IMR-90 (cell line): Measurements from ENCODE around the gene IST1. TPM values are rescaled to one million over a fixed set of nuclear protein-coding genes. Genes with fewer than 3 reads are reported as not detected.

ENCODE experiments used
- ATAC-seq: fragments of 200-7000 bp; cut with Tn5 transposase; 2 replicates; pipeline ENCODE4 v1.9.1; 2020; ENCODE audit warnings: low read depth, mild to moderate bottlenecking, moderate library complexity
- BruUV-seq: library from RNA; stranded (reverse); fragments of 400-500 nt; replicated peaks from 2 replicates; lab custom pipeline; 2021; lab: Mats Ljungman, UMichigan
- CTCF ChIA-PET: fragments of 300-600 bp; formaldehyde crosslinking; extraction: SDS; loops from one replicate; lab custom pipeline; 2021; ENCODE audit warnings: antibody characterized with exemption; lab: Yijun Ruan, JAX
- POLR2A ChIA-PET: fragments of 300-600 bp; sonication (Branson Sonifier 250); formaldehyde crosslinking; loops from one replicate; lab custom pipeline; 2022; ENCODE audit warnings: antibody characterized with exemption; ENCODE audit not compliant: unreplicated experiment; lab: Charles Lee
- DNase-seq: peaks from one replicate; pipeline ENCODE4 v3.0.0; 2013
- H2AFZ ChIP-seq: replicated peaks from 2 replicates; pipeline ENCODE3; 2013; ENCODE audit warnings: low read length, mild to moderate bottlenecking; ENCODE audit not compliant: poor library complexity
- H2AK5ac ChIP-seq: 2 replicates; pipeline ENCODE4 v1.6.1; 2013; ENCODE audit warnings: low read depth, low read length, inconsistent platforms
- H2AK9ac ChIP-seq: replicated peaks from 2 replicates; pipeline ENCODE3; 2013; ENCODE audit warnings: mild to moderate bottlenecking, low read depth, low read length, moderate library complexity; ENCODE audit not compliant: poor library complexity
- H2BK120ac ChIP-seq: 2 replicates; pipeline ENCODE4 v1.6.1; 2013; ENCODE audit warnings: low read depth, low read length, inconsistent platforms
- H2BK15ac ChIP-seq: 3 replicates; pipeline ENCODE4 v1.6.1; 2013; ENCODE audit warnings: low read depth, low read length, inconsistent platforms
- H2BK20ac ChIP-seq: 2 replicates; pipeline ENCODE4 v1.6.1; 2013; ENCODE audit warnings: low read depth, mild to moderate bottlenecking, inconsistent platforms, low read length, moderate library complexity
- H2BK5ac ChIP-seq: 2 replicates; pipeline ENCODE4 v1.6.1; 2013; ENCODE audit warnings: mild to moderate bottlenecking, low read depth, low read length, inconsistent platforms; ENCODE audit not compliant: poor library complexity, severe bottlenecking
- H3K14ac ChIP-seq: replicated peaks from 2 replicates; pipeline ENCODE4 v1.6.1; 2013; ENCODE audit warnings: low read depth, low read length, inconsistent platforms
- H3K18ac ChIP-seq: 2 replicates; pipeline ENCODE4 v1.6.1; 2013; ENCODE audit warnings: low read depth, low read length, control low read depth
- H3K23ac ChIP-seq: 2 replicates; pipeline ENCODE4 v1.6.1; 2013; ENCODE audit warnings: low read depth, low read length, inconsistent platforms
- H3K27ac ChIP-seq: 2 replicates; pipeline ENCODE4 v1.5.1; 2013; ENCODE audit warnings: mild to moderate bottlenecking, control low read depth, low read length; ENCODE audit not compliant: insufficient read depth
- H3K27me3 ChIP-seq: 2 replicates; pipeline ENCODE4 v1.6.1; 2013; ENCODE audit warnings: low read length; ENCODE audit not compliant: control insufficient read depth, insufficient read depth
- H3K36me3 ChIP-seq: 2 replicates; pipeline ENCODE4 v1.6.1; 2013; ENCODE audit warnings: low read length, mixed read lengths; ENCODE audit not compliant: control insufficient read depth, insufficient read depth
- H3K4ac ChIP-seq: 2 replicates; pipeline ENCODE4 v1.6.1; 2013; ENCODE audit warnings: low read depth, low read length, inconsistent platforms
- H3K4me1 ChIP-seq: 2 replicates; pipeline ENCODE4 v1.6.1; 2013; ENCODE audit warnings: low read length, mixed read lengths; ENCODE audit not compliant: control insufficient read depth, insufficient read depth
- H3K4me2 ChIP-seq: 2 replicates; pipeline ENCODE4 v1.6.1; 2013; ENCODE audit warnings: low read depth, mild to moderate bottlenecking, control low read depth, low read length, moderate library complexity
- H3K4me3 ChIP-seq: 2 replicates; pipeline ENCODE4 v1.5.1; 2013; ENCODE audit warnings: low read depth, mild to moderate bottlenecking, control low read depth, low read length, moderate library complexity; ENCODE audit not compliant: insufficient read depth
- H3K56ac ChIP-seq: 2 replicates; pipeline ENCODE4 v1.6.1; 2013; ENCODE audit warnings: low read length, inconsistent platforms; ENCODE audit not compliant: insufficient read depth; ENCODE audit errors: extremely low read depth
- H3K79me1 ChIP-seq, 2 experiments: 2 replicates each; pipeline ENCODE4 v1.6.1; 2013; ENCODE audit warnings: low read length in 2 of 2, inconsistent platforms in 1 of 2, low read depth in 1 of 2
- H3K9ac ChIP-seq: 2 replicates; pipeline ENCODE4 v1.6.1; 2013; ENCODE audit warnings: low read depth, low read length, control low read depth
- H3K9me1 ChIP-seq: 2 replicates; pipeline ENCODE4 v1.6.1; 2013; ENCODE audit warnings: low read length, inconsistent platforms; ENCODE audit not compliant: insufficient read depth
- H3K9me3 ChIP-seq: 2 replicates; pipeline ENCODE4 v1.6.1; 2013; ENCODE audit warnings: low read length; ENCODE audit not compliant: control insufficient read depth, insufficient read depth
- H4K20me1 ChIP-seq: 2 replicates; pipeline ENCODE4 v1.6.1; 2013; ENCODE audit warnings: low read length, inconsistent platforms; ENCODE audit not compliant: insufficient read depth
- H4K5ac ChIP-seq: 2 replicates; pipeline ENCODE4 v1.6.1; 2013; ENCODE audit warnings: mild to moderate bottlenecking, low read depth, low read length, control low read depth
- H4K8ac ChIP-seq, 2 experiments: 2 replicates each; pipeline ENCODE4 v1.6.1; 2013; ENCODE audit warnings: low read depth in 2 of 2, low read length in 2 of 2, control low read depth in 1 of 2, inconsistent platforms in 1 of 2
- H4K91ac ChIP-seq: 2 replicates; pipeline ENCODE4 v1.6.1; 2013; ENCODE audit warnings: low read depth, low read length, inconsistent platforms; ENCODE audit not compliant: insufficient read depth
- BHLHE40 ChIP-seq: fragments of 150-350 bp; IDR thresholded peaks from 2 replicates; pipeline ENCODE4 v1.6.1; 2016; ENCODE audit warnings: mild to moderate bottlenecking, low read depth, low read length
- CEBPB ChIP-seq: IDR thresholded peaks from 2 replicates; pipeline ENCODE4 v1.6.1; 2012; ENCODE audit warnings: low read depth, low read length, improper control_type of control experiment
- CHD1 ChIP-seq: IDR thresholded peaks from 2 replicates; pipeline ENCODE4 v1.6.1; 2012; ENCODE audit warnings: low read depth, low read length, improper control_type of control experiment
- CTCF ChIP-seq: conservative IDR thresholded peaks from 2 replicates; pipeline ENCODE4 v1.5.1; 2012; ENCODE audit warnings: mild to moderate bottlenecking, low read depth, low read length, improper control_type of control experiment
- ELK1 ChIP-seq: fragments of 150-350 bp; IDR thresholded peaks from 2 replicates; pipeline ENCODE4 v1.6.1; 2016; ENCODE audit warnings: low read depth, mild to moderate bottlenecking, low read length, moderate library complexity, borderline replicate concordance
- FOS ChIP-seq: fragments of 150-350 bp; IDR thresholded peaks from 2 replicates; pipeline ENCODE4 v1.6.1; 2016; ENCODE audit warnings: low read depth, low read length
- MAFK ChIP-seq: IDR thresholded peaks from 2 replicates; pipeline ENCODE4 v1.6.1; 2012; ENCODE audit warnings: low read depth, low read length, improper control_type of control experiment
- MAZ ChIP-seq: IDR thresholded peaks from 2 replicates; pipeline ENCODE4 v1.6.1; 2012; ENCODE audit warnings: low read depth, mild to moderate bottlenecking, low read length, improper control_type of control experiment, moderate library complexity, borderline replicate concordance
- MXI1 ChIP-seq: IDR thresholded peaks from 2 replicates; pipeline ENCODE4 v1.6.1; 2012; ENCODE audit warnings: low read depth, mild to moderate bottlenecking, low read length, moderate library complexity, borderline replicate concordance
- NFE2L2 ChIP-seq: fragments of 150-350 bp; IDR thresholded peaks from 2 replicates; pipeline ENCODE4 v1.6.1; 2016; ENCODE audit warnings: low read depth, mild to moderate bottlenecking, low read length
- POLR2A ChIP-seq: IDR thresholded peaks from 2 replicates; pipeline ENCODE4 v1.6.1; 2012; ENCODE audit warnings: mild to moderate bottlenecking, low read depth, low read length
- RAD21 ChIP-seq: IDR thresholded peaks from 2 replicates; pipeline ENCODE4 v1.6.1; 2012; ENCODE audit warnings: low read length, improper control_type of control experiment
- RCOR1 ChIP-seq: IDR thresholded peaks from 2 replicates; pipeline ENCODE4 v1.6.1; 2012; ENCODE audit warnings: mild to moderate bottlenecking, low read length, improper control_type of control experiment; ENCODE audit not compliant: insufficient replicate concordance
- RFX5 ChIP-seq: IDR thresholded peaks from 2 replicates; pipeline ENCODE4 v1.8.0; 2012; ENCODE audit warnings: low read depth, mild to moderate bottlenecking, low read length, moderate library complexity
- SMC3 ChIP-seq: fragments of 150-350 bp; IDR thresholded peaks from 2 replicates; pipeline ENCODE4 v1.6.1; 2016; ENCODE audit warnings: low read depth, mild to moderate bottlenecking, antibody characterized with exemption, low read length, moderate library complexity
- USF2 ChIP-seq: fragments of 150-350 bp; IDR thresholded peaks from 2 replicates; pipeline ENCODE4 v1.6.1; 2017; ENCODE audit warnings: mild to moderate bottlenecking, antibody characterized with exemption, low read length, low read depth
- WGBS, 2 experiments: methylation state at CpG; one replicate each; pipeline versions ENCODE4 v1.1.5 to v1.1.7; 2013; ENCODE audit warnings: missing lambda C conversion rate in 2 of 2; ENCODE audit not compliant: insufficient read length in 1 of 2; ENCODE audit errors: extremely low coverage in 2 of 2; 5-methylcytosine and 5-hydroxymethylcytosine counted together
- dilution Hi-C: fragments of 300-500 bp; cut with HindIII; formaldehyde crosslinking; loops from one replicate; pipeline ENCODE4 v1.14.3; 2018; ENCODE audit warnings: low sequenced_read_pairs; ENCODE audit not compliant: unreplicated experiment
- in situ Hi-C: fragments of 300-500 bp; cut with MboI; formaldehyde crosslinking; loops from 3 replicates; pipeline ENCODE4 v1.14.3; 2019; ENCODE audit warnings: low sequenced_read_pairs, inconsistent platforms, mixed read lengths
- intact Hi-C: fragments of 100-400 bp; cut with micrococcal nuclease; formaldehyde crosslinking; loops from 2 replicates; pipeline ENCODE4 v1.10.0; 2022
- polyA plus RNA-seq, 3 experiments: library from polyadenylated mRNA; depleted of rRNA; stranded (reverse); fragments of >200 nt; gene quantifications; 2 replicates each; pipeline ENCODE4 v1.2.3, GENCODE V29; 2012; ENCODE audit warnings: low replicate concordance in 1 of 3
- total RNA-seq: library from RNA; depleted of rRNA; stranded (reverse); fragments of >200 nt; gene quantifications from 2 replicates; pipeline ENCODE4 v1.2.3, GENCODE V29; 2012

Gene IST1
- total and polyA plus RNA-seq, 2 of the 4 experiments (the other 2 are of a cell fraction) = 134 to 186 TPM

- H3K79me1 ChIP-seq = no peaks in the 10 kb centered on the region
- no peaks in the 10 kb centered on the region for H3K9me3 ChIP-seq
- no peaks in the 10 kb centered on the region for H3K36me3 ChIP-seq
- no peaks in the 10 kb centered on the region for H4K20me1 ChIP-seq
- ChIA-PET POLR2A (no interaction called here), CTCF (interaction anchor here (1.4 kb wide), 1 partner anchor 90 kb away, joined by 4 read pairs; no protein-coding TSS in a partner anchor)
- BruUV-seq = no TSS peak
- intact Hi-C loops = no loop called here
- no peak overlapping the region for H2AK5ac ChIP-seq
- H2BK5ac ChIP-seq = no peak overlapping the region
- no peak overlapping the region for H3K56ac ChIP-seq
- H3K4me1 ChIP-seq = no peaks in the 10 kb centered on the region
- no peak overlapping the region for H3K4me3 ChIP-seq
- H3K9me1 ChIP-seq = no peaks in the 10 kb centered on the region
- peaks cover 5% of the 10 kb centered on the region; the same call in 1 of the 2 replicates for H3K27me3 ChIP-seq
- H2BK15ac ChIP-seq = no peak overlapping the region
- no peak overlapping the region for H3K27ac ChIP-seq
- H3K9ac ChIP-seq = no peak overlapping the region
- no peak overlapping the region for H3K14ac ChIP-seq
- no peak overlapping the region for H4K91ac ChIP-seq
- H3K18ac ChIP-seq = no peak overlapping the region
- H3K4ac ChIP-seq = no peak overlapping the region
- no peak overlapping the region for H2AK9ac ChIP-seq
- 40% methylated on average over 2 of the region's 9 CpGs; no CpG with 5 or more reads in 1 of the 2 experiments for WGBS, 2 experiments
- dilution Hi-C loops = no loop called here
- in situ Hi-C loops = no loop called here
- no peak for TF ChIP-seq RCOR1
- no peak for TF ChIP-seq BHLHE40
- TF ChIP-seq USF2 = no peak
- no peak for TF ChIP-seq POLR2A
- TF ChIP-seq NFE2L2 = no peak
- TF ChIP-seq ELK1 = no peak
- no peak for TF ChIP-seq FOS
- no peak for TF ChIP-seq RFX5
- no peak for TF ChIP-seq MAFK
- TF ChIP-seq CHD1 = no peak
- TF ChIP-seq MAZ = no peak
- no peak for TF ChIP-seq CEBPB
- no peak for TF ChIP-seq RAD21
- no peak for TF ChIP-seq CTCF
- no peak for TF ChIP-seq SMC3
- TF ChIP-seq MXI1 = no peak
- H2BK120ac ChIP-seq = no peak overlapping the region
- ATAC-seq = no peak
- H4K5ac ChIP-seq = no peak overlapping the region
- no peak for DNase-seq
- no peak overlapping the region for H3K4me2 ChIP-seq
- no peak overlapping the region for H4K8ac ChIP-seq
- no peak overlapping the region for H2BK20ac ChIP-seq
- H2AFZ ChIP-seq = peak overlapping the region; percentile 39
- H3K23ac ChIP-seq = no peak overlapping the region
These were observed 77.7 kb downstream of the IST1 start for GRCh38 chr16:71973001-71973400.
